ENCODE results near the gene CHAF1B.

CHAF1B gene

DNA sequence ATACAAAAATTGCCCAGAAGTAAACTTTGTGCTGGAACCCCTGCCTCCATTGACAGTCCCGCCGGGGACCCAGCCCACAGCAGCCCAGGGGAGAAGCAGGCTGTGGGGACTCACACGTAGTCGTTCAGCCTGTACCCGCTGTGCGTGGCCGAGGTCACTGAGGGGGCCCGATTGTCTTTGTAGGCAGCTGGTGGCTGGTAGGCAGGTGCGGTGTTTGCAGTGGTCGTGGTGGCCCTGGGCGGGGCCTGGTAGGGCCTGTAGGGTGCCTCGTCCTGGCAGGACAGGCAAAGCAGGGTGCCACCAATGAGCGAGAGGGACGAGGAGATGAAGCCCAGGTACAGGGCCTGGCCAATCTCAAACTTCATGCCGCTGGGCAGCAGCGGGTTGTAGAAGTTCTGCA lies 75.7 kb downstream of the CHAF1B start:
- TF ChIP-seq, protein P1, sequence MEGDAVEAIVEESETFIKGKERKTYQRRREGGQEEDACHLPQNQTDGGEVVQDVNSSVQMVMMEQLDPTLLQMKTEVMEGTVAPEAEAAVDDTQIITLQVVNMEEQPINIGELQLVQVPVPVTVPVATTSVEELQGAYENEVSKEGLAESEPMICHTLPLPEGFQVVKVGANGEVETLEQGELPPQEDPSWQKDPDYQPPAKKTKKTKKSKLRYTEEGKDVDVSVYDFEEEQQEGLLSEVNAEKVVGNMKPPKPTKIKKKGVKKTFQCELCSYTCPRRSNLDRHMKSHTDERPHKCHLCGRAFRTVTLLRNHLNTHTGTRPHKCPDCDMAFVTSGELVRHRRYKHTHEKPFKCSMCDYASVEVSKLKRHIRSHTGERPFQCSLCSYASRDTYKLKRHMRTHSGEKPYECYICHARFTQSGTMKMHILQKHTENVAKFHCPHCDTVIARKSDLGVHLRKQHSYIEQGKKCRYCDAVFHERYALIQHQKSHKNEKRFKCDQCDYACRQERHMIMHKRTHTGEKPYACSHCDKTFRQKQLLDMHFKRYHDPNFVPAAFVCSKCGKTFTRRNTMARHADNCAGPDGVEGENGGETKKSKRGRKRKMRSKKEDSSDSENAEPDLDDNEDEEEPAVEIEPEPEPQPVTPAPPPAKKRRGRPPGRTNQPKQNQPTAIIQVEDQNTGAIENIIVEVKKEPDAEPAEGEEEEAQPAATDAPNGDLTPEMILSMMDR (conservative IDR thresholded peaks at IDR 0.05; ENCODE audit: low read depth, low read length): no peak
- H3K4me3 ChIP-seq (ENCODE audit: low read depth, low read length): no peak overlapping the region
- no peak for DNase-seq (ENCODE audit: low read depth)

DNA sequence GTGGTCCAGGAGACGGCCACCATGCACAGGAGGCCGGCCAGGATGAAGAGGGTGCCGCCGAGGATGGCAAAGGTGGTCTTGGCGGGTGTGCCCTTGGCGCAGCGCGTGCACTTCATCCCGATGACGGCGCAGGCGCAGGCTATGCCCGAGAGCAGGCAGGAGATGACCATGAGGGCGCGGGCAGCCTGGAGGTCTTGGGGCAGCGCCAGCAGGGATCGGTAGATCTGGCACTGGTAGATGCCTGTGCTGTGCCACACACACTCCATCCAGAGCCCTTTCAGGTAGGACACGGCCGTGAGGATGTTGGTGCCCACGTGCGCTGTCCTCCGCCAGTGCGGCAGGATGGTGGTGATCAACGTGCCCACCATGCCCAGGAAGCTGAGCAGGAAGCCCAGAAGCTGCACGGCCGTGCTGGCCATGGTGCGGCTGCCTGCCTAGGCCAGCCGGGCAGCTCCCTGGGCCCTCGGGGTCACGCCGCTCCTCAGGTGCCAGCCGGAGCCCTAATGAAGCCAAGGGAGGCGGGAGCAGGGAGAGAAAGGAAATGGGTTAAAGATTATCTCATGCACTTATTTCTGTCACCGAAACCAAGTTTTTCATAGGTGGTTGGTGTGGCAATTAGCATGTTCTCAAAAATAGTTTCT lies 76.2 kb downstream of the CHAF1B start:
- H3K4me3 ChIP-seq (ENCODE audit: low read depth, low read length): no peak overlapping the region
- no peak for DNase-seq (ENCODE audit: low read depth)
- TF ChIP-seq, protein P1 (conservative IDR thresholded peaks at IDR 0.05; ENCODE audit: low read depth, low read length): no peak

DNA sequence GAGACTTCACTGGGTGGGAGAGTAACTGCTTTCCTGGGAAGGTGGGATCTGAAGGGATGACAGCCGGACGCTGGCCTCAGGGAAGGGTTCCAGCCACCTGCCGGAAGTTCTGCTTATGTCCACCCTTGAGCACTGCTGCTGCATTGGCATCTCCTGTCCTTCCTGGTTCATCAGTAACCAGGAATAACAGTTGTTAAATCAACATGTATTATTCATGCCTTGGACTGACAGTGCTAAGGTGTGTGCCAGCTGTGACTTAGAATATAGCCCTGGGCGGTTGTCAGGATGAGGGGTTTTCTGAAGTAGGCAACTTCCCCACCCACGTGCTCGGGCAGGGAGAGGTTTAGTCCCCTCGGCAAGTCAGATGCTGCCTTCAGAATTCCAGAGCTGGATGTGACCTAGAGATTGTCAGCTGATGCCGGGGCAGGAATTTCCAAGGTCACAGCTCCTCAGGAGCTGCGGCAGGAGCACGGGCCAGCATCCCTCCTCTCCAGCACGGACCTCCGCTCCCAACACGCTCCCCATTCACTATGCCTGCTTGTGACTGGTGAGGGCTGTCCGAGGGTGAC lies 76.8 kb downstream of the CHAF1B start:
- DNase-seq (ENCODE audit: low read depth): no peak
- TF ChIP-seq, protein P1 (conservative IDR thresholded peaks at IDR 0.05; ENCODE audit: low read depth, low read length): no peak
- H3K4me3 ChIP-seq (ENCODE audit: low read depth, low read length): no peak overlapping the region

DNA sequence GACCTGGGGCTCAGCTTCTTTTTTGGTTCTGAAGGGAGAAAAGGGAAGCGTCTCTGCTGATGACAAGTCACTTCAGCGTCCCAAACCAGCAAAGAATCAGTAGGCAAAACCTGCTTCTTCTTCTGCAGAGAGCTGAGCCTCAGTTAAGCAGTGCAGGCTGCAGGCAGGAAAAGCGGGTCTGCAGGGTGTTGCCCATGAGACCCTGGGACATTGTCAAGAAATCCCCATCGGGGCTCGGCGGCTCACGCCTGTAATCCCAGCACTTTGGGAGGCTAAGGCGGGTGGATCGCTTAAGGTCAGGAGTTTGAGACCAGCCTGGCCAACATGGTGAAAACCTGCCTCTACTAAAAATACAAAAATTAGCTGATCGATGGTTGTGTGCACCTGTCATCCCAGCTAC lies 78.0 kb downstream of the CHAF1B start:
- TF ChIP-seq, protein P1 (conservative IDR thresholded peaks at IDR 0.05; ENCODE audit: low read depth, low read length): no peak

DNA sequence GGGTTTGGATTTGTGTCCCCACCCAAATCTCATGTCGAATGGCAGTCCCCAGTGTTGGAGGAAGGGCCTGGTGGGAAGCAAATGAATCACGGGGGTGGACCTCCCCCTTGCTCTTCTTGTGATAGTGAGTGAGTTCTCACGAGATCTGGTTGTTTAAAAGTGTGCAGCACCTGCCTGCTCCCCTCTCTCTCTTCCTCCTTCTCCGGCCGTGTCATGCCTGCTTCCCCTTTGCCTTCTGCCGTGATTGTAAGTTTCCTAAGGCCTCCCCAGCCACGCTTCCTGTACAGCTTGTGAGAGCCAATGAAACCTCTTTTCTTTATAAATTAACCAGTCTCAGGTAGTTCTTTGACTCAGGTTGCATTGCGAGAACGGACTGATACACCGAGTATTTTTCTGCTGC lies 78.8 kb downstream of the CHAF1B start:
- TF ChIP-seq, protein P1 (conservative IDR thresholded peaks at IDR 0.05; ENCODE audit: low read depth, low read length): no peak
- no peak overlapping the region for H3K4me3 ChIP-seq (ENCODE audit: low read depth, low read length)
- DNase-seq (ENCODE audit: low read depth): no peak

More for the DNA sequence above, 78.0 kb downstream of the CHAF1B start:
- no peak for DNase-seq (ENCODE audit: low read depth)
- no peak overlapping the region for H3K4me3 ChIP-seq (ENCODE audit: low read depth, low read length)

DNA sequence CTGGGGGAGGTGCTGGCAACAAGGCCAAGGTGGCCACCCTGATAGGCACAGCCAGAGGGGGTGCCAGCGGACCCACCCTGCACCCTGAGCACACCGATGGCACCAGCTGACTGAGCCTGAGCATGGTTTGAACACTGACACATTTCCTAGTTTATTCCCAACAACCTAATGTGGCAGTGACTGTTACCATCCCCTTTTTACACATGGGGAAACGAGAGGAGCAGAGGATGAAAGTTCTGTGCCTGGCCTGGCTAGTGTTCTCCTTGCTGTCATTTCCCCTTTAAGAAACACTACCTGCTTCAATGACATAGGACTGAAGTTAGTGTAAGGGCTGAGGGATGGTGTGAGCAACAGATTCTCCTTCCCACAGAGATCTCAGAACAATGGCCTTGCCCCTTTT lies 79.4 kb downstream of the CHAF1B start:
- DNase-seq (ENCODE audit: low read depth): no peak
- TF ChIP-seq, protein P1 (conservative IDR thresholded peaks at IDR 0.05; ENCODE audit: low read depth, low read length): no peak
- H3K4me3 ChIP-seq (ENCODE audit: low read depth, low read length): no peak overlapping the region

DNA sequence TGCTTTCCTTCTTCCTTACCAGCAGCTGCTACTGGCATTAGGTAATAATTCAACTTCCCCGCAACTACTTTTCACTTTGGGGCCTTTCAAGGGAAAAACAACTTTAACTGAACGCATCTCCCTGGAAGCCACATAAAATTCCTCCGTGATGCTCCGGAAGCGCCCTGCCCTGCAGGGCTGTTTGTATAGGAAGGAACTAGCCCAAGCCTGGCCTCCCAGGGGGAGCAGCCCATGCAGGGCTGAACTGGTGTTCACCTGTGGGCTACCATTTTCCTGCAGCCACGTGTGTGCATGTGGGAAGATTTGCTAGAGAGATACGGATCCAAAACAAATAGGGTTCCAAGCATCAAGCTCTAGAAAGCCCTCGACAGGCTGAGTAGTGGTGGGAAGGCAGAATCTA lies 80.3 kb downstream of the CHAF1B start:
- DNase-seq (ENCODE audit: low read depth): peak; percentile 24
- H3K4me3 ChIP-seq (ENCODE audit: low read depth, low read length): no peak overlapping the region
- TF ChIP-seq, protein P1 (conservative IDR thresholded peaks at IDR 0.05; ENCODE audit: low read depth, low read length): no peak
